Stimulated activated CD4-positive, alpha-beta T cell treated with anti-CD3 and anti-CD28 coated beads, Interleukin-2, amount 100 ng/mL, for 4 hours (primary cell): ENCODE data around the gene ZNF793.

Experiments
- DNase-seq: peaks from one replicate; pipeline ENCODE4 v3.0.0-alpha.2; 2020; ENCODE audit warnings: low read depth

ZNF793 gene

GRCh38 chr19:37506387-37507166, at the start of gene ZNF793:
ZNF793 (plus strand) TSS chr19:37506939; CDS start chr19:37523440, 16,501 bp downstream.
- DNase-seq: peak; percentile 69

GRCh38 chr19:37466277-37466797, 40.4 kb upstream of the ZNF793 start:
- no peak for DNase-seq

- peak; percentile 84 for DNase-seq
These were observed 39.7 kb upstream of the ZNF793 start, which contains the start of gene ZNF569 for GRCh38 chr19:37466798-37467607. ZNF569 (minus strand) TSS chr19:37467444; CDS start chr19:37444921, 22,523 bp downstream.

- no peak for DNase-seq
These were observed 39.1 kb upstream of the ZNF793 start for GRCh38 chr19:37467608-37468090.

GRCh38 chr19:37468961-37469777, 37.6 kb upstream of the ZNF793 start, which contains the start of gene ZNF570:
ZNF570 (plus strand) TSS chr19:37469356; CDS start chr19:37470355, 999 bp downstream.
- DNase-seq: peak; percentile 81

GRCh38 chr19:37470216-37470615, 36.5 kb upstream of the ZNF793 start:
- DNase-seq: no peak

GRCh38 chr19:37472165-37472564, 34.6 kb upstream of the ZNF793 start:
- no peak for DNase-seq

- DNase-seq: no peak
These were observed 22.2 kb upstream of the ZNF793 start for GRCh38 chr19:37484406-37485168.

GRCh38 chr19:37492213-37492612, 14.5 kb upstream of the ZNF793 start:
- no peak for DNase-seq

GRCh38 chr19:37505958-37506386, 767 bp upstream of the ZNF793 start:
- DNase-seq: peak; percentile 77

GRCh38 chr19:37507167-37507464, 377 bp downstream of the ZNF793 start:
- DNase-seq: no peak

- DNase-seq: no peak
These were observed 4.4 kb downstream of the ZNF793 start for GRCh38 chr19:37511186-37511585.

GRCh38 chr19:37511821-37512220, 5.1 kb downstream of the ZNF793 start:
- DNase-seq: no peak

GRCh38 chr19:37513397-37513796, 6.7 kb downstream of the ZNF793 start:
- no peak for DNase-seq

- no peak for DNase-seq
These were observed 13.2 kb downstream of the ZNF793 start for GRCh38 chr19:37519890-37520289.

- no peak for DNase-seq
These were observed 30.7 kb downstream of the ZNF793 start for GRCh38 chr19:37537391-37537947.

GRCh38 chr19:37551129-37551993, 44.6 kb downstream of the ZNF793 start:
- DNase-seq: peak; percentile 18

- no peak for DNase-seq
These were observed 56.8 kb downstream of the ZNF793 start for GRCh38 chr19:37563518-37563917.

- DNase-seq: no peak
These were observed 58.1 kb downstream of the ZNF793 start for GRCh38 chr19:37564624-37565369.
